NCI-H510A (cell line): ENCODE measurements around the gene IGFALS.
A peak's percentile ranks its signal among the peaks of the same experiment; 100 is the strongest.

Source experiments
- DNase-seq: peaks from one replicate; lab custom pipeline; 2025; lab: John Stamatoyannopoulos, UW

Gene IGFALS

DNA sequence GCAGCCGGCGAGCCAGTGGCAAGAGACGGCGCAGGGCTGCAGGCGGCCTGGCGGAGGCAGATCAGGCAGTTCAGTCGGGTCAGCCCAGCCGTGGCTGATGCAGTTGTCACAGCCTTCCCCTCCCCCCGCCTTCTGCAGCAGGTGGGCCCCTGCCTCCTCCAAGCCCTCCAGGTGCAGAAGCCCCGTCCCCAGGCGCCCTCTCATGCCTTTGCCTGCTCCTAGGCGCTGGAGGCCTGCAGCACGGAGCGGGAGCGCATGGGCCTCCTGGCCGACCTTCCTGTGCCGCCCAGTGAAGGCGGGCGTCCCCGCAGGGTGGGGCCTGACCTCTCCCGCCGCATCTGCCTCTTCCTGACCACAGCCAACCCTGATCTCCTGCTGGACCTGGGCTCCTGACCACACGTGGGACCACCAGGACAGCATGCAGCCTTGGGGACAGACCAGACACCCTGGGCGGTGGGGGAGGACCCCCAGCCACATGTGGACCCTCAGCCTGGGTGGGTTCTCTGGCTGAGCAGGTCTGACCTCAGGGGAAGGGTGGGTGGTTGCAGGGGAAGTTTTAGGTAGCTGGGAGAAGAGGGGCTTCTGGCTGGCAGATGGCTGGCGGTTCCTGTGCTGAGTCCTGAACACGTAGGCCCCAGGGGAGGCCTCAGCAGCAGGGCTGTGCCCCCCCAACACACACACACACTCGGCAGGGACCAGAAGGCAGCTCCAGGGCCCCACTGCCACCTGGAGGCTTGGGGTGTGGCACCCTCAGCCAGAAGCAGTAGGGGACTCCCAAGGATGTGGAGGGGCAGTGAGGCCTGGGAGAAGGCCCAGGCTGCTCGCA is 17.4 kb downstream of the IGFALS start:
- no peak for DNase-seq

DNA sequence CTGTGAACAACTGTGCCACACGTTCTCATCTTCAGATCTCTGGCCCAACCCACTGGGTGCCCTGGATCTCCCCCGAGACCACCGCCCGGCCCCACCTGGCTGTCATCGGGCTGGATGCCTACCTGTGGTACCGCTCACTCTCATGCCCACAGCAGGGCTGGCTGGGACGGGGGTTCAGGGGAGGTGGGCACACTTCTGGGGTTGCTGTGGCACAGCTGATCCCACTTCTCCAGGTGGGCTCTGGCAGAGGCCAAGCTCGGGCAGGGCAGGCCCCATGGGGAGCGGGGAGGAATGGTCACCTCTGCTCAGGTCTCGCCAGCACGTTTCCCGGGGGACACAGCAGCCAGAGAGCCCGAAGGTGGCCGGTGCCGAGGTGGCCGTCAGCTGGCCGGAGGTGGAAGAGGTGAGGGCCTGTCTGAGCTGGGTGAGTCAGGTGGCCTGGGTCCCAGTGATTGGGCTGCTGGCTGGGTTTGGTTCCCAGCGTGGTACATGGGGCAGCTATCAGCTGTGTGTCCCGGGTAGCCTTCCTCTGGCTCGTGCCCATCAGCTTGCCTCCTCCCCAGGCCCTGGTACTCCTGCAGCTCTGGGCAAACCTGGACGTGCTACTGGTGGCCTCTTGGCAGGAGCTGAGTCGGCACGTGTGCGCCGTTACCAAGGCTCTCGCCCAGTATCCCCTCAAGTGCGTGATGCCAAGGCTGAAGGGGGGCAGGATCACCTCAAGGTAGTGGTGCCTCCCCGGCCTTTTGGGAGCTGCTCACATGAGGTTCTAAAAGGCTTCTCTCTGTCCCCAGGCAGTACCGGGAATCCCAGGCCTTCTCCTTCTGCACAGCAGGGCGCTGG is 18.3 kb downstream of the IGFALS start:
- DNase-seq = no peak

GRCh38 chr16:1774448-1774780 is 19.1 kb downstream of the IGFALS start:
- DNase-seq = no peak

- no peak for DNase-seq
Measured at GRCh38 chr16:1773703-1774447, 19.6 kb downstream of the IGFALS start.

DNA sequence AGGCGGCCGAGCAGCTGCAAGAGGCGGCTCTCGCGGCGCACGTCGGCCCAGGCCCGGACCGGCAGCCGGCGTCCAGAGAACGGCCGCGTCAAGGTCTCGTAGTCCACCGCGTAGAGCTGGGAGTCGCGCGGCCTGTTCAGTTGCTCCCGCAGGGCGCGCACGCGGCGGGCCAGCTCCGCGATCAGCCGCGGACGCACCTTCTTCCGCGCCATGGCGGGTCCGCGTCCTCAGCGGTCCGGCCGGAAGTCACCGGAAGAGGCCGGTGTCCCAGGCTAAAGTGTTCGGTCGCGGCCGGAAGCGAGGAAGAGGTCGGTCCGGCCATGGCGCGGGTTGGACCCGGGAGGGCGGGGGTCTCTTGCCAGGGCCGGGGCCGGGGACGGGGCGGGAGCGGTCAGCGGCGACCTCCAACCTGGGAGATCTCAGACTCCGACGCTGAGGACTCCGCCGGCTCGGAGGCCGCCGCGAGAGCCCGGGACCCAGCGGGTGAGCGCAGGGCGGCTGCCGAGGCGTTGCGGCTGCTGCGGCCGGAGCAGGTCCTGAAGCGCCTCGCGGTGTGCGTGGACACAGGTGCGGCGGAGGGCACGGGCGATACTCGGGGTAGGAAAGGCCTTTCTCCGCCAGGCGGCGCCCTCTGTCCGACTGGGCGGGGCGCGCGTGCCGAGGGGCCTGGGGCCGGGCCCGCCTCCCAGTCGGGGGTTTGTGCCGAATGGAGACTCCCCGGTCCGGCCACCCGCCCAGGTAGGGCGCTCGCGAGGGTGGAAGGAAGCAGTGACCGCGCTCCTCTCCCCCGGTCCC is 20.4 kb downstream of the IGFALS start, which contains the start of gene MRPS34:
MRPS34 (minus strand) TSS at position 227 of the 795 bp plus-strand sequence; CDS start at position 212, 15 bp downstream.
- peak; percentile 53 for DNase-seq

- DNase-seq = no peak
Measured at GRCh38 chr16:1772362-1772907, 21.1 kb downstream of the IGFALS start, which contains the start of gene EME2. Gene EME2, plus strand, starts transcription at chr16:1772810. Its CDS starts 418 bp downstream, at chr16:1773228.

GRCh38 chr16:1771864-1772361 is 21.6 kb downstream of the IGFALS start:
- DNase-seq = no peak

DNA sequence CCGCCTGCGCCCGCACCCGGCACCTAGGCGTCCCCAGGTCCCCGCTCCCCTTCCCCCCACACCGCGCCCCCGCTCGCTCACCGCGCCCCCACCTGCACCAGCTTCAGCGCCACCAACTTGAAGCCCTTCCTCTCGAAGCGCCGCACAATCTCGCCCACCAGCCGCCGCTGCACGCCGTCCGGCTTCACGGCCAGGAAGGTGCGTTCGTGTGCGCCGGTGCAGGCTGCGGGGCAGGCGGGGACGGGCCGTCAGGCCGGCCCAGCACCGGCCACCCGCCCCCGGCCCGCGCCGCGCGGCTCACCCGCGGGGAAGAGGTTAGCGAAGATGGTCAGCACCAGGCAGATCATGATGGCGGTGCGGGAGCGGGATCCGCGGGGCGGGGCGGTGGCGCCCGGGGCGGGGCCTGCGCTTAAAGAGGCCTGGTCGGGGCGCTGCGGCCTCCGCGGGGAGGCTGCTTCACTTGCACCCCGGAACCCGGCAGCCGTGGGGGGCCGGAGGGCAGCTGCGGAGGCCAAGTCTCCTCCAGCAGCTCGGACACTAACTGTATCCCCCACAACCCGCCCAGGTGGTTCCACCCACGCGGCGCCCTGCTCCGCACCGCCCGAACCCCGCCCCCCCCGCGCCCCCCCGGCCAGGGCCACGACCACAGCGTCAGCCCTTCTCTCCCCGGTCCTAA is 22.2 kb downstream of the IGFALS start, which contains the start of gene NME3:
NME3 (minus strand) TSS at position 356 of the 676 bp plus-strand sequence; CDS start at position 347, 9 bp downstream.
- no peak for DNase-seq

GRCh38 chr16:1770328-1771187 is 22.9 kb downstream of the IGFALS start:
- peak; percentile 78 for DNase-seq

- DNase-seq = no peak
Measured at GRCh38 chr16:1769402-1770300, 23.9 kb downstream of the IGFALS start.

DNA sequence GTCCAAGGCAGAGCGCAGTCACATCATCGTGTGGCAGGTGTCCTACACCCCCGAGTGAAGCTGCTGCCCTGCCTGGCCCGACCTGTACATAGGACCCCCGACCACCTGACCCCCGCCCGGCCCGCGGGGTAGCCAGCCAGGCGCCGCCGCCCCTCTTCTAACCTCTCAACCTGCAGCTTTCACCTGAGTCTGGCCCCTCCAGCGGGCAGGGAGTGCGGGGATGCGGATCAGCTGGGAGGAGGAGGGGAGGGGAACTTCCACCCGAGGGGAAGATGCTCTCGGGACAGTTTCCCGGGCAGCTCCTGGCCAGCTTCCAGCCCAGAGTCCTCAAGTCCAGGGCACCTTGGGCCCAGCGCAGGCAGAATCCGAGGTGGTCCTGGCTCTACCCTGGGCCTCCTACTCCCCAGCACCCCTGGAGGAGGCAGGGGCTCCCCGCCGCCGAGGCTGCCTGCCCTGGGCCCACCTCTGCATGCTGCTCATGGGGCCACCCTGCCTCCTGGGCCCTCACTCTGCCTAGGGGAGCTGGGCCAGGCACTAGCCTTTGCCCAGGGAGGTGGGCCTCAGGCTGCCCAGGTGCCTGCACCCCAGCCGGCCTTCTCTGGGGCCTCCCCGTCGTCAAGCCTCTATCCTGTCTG is 24.6 kb downstream of the IGFALS start:
- DNase-seq = no peak

DNA sequence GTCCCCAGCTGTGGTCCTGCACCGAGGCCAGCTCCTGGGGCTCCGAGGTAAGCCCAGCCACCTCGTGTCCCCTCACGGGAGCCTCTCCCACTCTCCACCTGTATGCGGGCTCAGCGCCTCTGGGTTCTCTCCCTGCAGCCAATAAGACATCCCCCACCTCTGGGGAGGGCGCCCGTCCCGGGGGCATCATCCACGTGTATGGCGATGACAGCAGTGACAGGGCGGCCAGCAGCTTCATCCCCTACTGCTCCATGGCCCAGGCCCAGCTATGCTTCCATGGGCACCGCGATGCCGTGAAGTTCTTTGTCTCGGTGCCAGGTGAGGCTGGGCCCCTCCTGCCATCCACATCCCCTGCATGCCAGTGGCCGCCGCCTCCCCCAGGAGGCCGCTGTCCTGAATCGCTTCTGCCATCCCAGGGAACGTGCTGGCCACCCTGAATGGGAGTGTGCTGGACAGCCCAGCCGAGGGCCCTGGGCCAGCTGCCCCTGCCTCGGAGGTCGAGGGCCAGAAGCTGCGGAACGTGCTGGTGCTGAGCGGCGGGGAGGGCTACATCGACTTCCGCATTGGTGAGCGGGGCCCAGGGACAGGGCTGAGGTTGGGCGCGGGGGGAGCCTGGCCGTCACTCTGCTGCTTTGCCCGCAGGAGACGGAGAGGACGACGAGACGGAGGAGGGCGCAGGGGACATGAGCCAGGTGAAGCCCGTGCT is 25.3 kb downstream of the IGFALS start:
- DNase-seq = no peak

DNA sequence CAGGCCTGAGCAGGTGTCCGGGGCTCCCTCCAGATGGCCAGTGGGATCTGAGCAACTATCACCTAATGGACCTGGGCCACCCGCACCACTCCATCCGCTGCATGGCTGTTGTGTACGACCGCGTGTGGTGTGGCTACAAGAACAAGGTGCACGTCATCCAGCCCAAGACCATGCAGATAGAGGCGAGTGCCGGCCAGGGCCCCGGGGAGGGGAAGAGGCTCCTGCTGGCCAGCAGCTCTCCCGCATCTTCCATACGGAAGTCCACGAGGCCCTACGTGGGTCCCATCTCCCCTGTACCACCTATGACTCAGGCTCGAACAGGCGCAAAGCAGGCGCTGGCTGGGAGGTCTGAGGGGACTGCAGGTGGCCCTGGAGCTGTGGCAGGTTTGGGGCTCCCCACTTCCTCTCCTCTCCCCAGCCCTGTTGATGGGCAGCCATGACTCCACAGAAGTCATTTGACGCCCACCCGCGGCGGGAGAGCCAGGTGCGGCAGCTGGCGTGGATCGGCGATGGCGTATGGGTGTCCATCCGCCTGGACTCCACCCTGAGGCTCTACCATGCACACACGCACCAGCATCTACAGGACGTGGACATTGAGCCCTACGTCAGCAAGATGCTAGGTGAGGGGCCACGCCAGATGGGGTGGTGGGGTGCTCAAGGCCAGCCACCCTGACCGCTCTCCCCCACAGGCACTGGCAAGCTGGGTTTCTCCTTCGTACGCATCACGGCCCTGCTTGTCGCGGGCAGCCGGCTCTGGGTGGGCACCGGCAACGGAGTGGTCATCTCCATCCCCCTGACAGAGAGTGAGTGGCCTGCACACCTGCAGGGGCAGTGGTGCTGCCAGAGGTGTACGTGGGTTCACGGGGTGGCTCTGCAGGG is 26.1 kb downstream of the IGFALS start:
- DNase-seq = no peak

GRCh38 chr16:1766701-1767100 is 26.8 kb downstream of the IGFALS start:
- DNase-seq = no peak

- no peak for DNase-seq
Measured at GRCh38 chr16:1766231-1766630, 27.3 kb downstream of the IGFALS start.

DNA sequence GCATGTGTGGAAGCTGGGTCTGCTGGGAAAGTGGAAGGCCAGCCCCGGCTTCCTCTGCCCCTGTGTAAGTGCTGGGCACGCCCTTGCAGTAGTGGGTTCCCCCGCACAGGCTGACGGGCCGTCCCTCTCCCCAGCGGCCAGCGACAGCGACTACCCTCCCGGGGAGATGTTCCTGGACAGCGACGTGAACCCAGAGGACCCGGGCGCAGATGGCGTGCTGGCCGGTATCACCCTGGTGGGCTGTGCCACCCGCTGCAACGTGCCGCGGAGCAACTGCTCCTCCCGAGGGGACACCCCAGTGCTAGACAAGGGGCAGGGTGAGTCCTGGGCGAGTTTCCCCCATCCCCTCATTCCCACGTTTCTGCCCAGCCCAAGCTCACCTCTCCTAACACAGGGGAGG is 27.7 kb downstream of the IGFALS start:
- no peak for DNase-seq
